ENCODE measurements around the gene XPO6.

Gene XPO6

GRCh38 chr16:28104404-28104803 is 107.4 kb downstream of the XPO6 start:
- TF ChIP-seq CTCF (conservative IDR thresholded peaks at IDR 0.05; ENCODE audit: low read length): no peak
- DNase-seq (ENCODE audit: low read depth): no peak
- no peak overlapping the region for H3K4me3 ChIP-seq (ENCODE audit: low read length)

- H3K4me3 ChIP-seq (ENCODE audit: low read length): no peak overlapping the region
- TF ChIP-seq CTCF (conservative IDR thresholded peaks at IDR 0.05; ENCODE audit: low read length): no peak
- DNase-seq (ENCODE audit: low read depth): no peak
Observed at GRCh38 chr16:28103516-28104170, 108.1 kb downstream of the XPO6 start.

GRCh38 chr16:28101533-28101890 is 110.3 kb downstream of the XPO6 start:
- DNase-seq (ENCODE audit: low read depth): no peak
- no peak overlapping the region for H3K4me3 ChIP-seq (ENCODE audit: low read length)
- TF ChIP-seq CTCF (conservative IDR thresholded peaks at IDR 0.05; ENCODE audit: low read length): no peak

GRCh38 chr16:28100810-28101532 is 110.8 kb downstream of the XPO6 start:
- H3K4me3 ChIP-seq (ENCODE audit: low read length): no peak overlapping the region
- no peak for DNase-seq (ENCODE audit: low read depth)
- TF ChIP-seq CTCF (conservative IDR thresholded peaks at IDR 0.05; ENCODE audit: low read length): no peak

GRCh38 chr16:28098959-28099945 is 112.5 kb downstream of the XPO6 start:
- no peak for DNase-seq (ENCODE audit: low read depth)
- no peak for TF ChIP-seq CTCF (conservative IDR thresholded peaks at IDR 0.05; ENCODE audit: low read length)

GRCh38 chr16:28098171-28098958 is 113.4 kb downstream of the XPO6 start:
- no peak overlapping the region for H3K4me3 ChIP-seq (ENCODE audit: low read length)
- no peak for TF ChIP-seq CTCF (conservative IDR thresholded peaks at IDR 0.05; ENCODE audit: low read length)
- DNase-seq (ENCODE audit: low read depth): no peak

More at GRCh38 chr16:28098959-28099945, 112.5 kb downstream of the XPO6 start:
- no peak overlapping the region for H3K4me3 ChIP-seq (ENCODE audit: low read length)

Data from AG10803 (cell line).